CD4-positive, alpha-beta T cell treated with Interleukin-21 for 1 hour (primary cell): ENCODE results near the gene NDRG4.
A peak's percentile ranks its signal among the peaks of the same experiment; 100 is the strongest.

Experiments used
- DNase-seq: peaks from one replicate; pipeline ENCODE4 v3.0.0-alpha.2; 2020

Gene NDRG4, protein sequence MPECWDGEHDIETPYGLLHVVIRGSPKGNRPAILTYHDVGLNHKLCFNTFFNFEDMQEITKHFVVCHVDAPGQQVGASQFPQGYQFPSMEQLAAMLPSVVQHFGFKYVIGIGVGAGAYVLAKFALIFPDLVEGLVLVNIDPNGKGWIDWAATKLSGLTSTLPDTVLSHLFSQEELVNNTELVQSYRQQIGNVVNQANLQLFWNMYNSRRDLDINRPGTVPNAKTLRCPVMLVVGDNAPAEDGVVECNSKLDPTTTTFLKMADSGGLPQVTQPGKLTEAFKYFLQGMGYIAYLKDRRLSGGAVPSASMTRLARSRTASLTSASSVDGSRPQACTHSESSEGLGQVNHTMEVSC

DNA sequence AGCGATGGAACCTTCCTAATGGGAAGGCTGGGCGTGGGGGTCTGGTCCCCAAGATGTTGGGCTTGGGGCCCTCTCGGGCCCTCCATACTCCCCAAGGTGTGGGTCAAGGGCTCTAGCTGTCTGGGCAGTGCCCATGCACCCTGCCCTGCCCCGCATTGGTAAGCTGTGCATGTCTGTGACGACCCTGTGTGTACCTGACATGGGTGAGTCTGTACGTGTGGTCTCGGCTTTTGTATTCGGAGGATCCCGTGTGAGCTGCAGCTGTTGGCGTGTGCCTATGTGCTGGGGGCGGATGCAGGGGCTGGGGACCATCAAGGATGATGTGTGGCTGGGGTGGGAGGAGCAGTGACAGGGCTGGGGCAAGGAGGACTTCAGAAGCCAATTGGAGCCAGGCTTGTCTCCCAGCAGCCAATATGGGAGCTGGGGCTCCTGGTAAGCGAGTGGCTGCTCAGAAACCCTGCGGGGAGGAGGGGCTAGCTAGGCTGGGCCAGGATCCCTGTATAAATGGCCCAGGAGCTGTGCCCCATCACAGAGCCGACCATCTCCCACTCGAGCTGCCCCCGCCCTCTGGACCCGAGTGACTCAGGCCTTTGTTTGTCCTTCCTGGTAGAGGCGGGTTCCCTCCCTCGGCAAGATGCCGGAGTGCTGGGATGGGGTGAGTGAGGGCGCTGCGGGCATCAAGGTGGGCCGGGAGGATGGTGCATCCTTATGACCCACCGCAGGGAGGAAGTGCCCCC, at the start of gene NDRG4:
TSS of gene NDRG4 (plus strand) at position 529 of the 737 bp plus-strand sequence. CDS start at position 635, 106 bp downstream.
- peak; percentile 37 for DNase-seq

DNA sequence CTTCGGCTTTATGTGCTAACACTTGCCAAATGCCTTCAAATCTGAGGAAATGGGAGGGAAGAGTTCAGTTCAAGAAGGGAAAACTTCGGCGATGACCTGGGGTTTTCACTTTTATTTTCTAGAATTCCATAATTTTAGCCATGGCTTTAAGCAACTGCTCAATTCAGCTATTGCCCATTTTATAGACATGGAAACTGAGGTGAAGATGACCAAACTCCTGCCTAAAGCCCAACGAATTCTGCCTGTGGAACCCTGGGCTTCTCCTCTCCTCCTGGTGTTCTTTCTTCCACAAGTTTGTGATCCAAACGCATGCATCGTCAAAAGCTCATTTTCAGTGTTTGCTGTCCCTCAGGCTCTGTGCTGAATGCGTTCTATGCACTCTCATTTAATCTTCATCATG, 49.4 kb upstream of the NDRG4 start:
- DNase-seq: no peak

DNA sequence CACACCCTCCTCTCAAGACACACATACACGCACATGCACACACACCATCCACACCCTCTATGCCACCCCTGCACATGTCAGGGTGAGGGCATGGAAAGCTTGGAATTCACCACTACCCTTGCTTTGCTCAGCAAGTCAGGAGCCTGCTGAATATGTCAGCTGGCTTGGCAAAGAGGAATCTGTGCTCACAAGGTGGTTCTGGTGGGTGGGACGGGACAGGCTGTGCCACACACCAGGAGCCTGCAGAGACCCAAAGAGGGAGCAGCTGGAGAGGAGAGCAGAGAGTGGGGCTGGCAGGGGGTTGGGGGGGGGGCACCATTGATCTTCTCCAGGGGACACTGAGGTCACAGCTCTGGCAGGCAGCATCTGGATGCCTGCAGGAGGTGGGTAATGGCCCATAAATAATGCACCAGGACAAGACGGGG, 48.7 kb upstream of the NDRG4 start:
- DNase-seq: no peak

DNA sequence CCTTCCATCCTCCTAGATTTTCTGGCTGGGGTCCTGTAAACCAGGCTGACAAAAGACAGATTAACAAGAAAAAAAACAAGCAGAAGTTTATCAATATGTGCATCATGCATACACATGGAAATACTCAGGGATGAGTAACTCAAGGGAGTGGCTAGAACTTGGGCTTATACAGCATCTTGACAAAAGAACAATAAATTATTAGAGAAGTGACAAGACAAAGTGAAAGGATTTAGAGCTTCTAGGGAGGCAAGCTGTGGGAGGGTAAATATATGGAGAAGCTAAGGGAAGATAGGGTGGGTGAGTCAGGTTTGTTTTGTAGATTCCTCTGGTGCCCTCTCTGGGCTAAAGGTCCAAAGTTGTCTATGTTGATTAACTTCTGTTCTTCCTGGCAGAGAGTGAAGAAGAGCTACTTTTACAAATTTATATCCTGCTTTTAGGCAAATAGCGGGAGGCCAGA, 48.0 kb upstream of the NDRG4 start:
- DNase-seq: no peak

DNA sequence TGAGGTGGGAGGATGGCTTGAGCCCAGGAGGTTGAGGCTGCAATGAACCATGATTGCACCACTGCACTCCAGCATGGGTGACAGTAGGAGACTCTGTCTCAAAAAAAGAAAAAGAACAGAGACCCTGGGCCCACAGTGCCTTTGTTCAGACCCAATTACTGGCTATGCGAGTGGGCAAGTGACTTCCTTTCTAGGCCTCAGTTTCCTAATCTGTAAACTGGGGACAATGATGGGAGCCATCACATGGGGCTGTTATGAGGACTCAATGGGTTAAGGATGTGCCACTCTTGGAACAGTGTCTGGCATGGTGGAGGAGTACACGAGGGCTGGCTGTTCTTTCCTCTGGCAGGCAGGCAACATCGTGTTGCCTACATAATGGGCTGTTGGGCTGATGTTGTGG, 47.3 kb upstream of the NDRG4 start:
- DNase-seq: no peak

DNA sequence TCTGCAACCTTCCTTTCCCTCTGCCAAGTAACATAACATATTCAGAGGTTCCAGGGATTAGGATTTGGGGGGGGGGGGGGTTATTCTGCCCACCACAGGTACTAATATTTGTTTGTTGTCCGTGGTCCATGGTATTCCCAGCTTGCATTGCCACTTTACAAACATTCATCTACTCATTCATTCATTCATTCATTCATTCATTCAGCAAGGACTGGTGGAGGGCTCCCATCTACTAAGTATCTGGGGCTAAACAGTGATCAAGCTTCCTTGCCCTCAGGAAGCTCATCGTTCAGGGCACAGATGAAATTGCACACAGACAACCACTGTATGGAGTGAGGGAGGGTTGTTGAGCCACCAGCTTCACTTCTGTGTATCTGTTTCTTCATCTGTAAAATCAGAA, 45.8 kb upstream of the NDRG4 start:
- no peak for DNase-seq

DNA sequence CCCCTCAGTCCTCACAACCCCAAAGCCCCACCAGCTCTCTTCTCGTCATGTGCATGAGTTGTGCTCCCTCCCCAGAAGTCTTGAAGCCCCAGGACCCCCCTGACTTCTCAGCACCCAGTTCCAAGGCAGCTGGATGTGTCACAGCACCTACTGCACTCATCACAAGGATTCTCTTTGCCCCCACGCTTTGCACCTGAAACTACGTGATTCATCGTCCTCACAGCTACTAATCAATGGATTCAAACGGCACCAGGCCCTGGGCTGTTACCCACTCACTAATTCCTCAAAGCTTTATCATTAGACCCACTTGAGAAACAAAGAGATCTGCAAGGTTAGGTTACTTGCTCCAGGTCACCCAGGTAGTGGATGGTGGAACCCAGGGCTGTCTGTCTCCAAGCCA, 45.1 kb upstream of the NDRG4 start:
- DNase-seq: no peak

DNA sequence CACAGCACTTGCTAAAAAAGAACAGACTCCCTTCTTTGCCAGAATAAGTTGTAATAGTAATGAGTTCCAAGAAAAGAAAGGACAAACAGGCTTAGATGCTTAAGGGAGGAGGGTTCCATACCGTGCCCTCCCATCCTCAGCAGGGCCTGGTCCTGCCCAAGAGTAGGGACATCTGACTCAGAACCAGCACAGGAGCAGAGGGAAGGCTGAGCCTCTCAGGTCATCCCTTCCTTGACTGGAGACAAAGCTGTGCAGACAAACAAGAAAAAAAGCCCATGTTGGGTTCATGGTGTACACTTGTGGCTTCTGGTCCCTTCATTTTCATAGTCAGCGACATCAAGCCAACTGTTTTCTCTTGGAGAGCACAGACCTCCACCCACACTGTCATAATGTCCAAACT, 44.2 kb upstream of the NDRG4 start:
- DNase-seq: no peak

DNA sequence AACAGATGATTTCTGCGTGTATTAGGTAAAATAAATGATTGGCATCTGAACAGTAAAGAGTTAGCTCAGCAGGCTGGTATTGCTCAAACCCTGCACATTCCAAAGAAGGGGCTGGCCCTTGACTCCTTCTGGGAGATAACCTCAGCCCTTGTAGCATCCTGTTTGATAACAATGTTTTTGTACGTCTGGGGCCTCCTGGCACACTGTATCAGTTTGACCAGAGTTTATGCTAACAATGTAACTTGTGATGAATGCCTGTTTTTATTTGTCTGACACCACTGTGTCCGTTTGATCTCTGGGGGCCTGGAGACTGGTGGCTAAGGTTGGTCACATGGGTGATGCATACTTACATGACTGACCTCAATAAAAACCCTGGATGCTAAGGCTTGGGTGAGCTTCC, 43.8 kb upstream of the NDRG4 start:
- no peak for DNase-seq

DNA sequence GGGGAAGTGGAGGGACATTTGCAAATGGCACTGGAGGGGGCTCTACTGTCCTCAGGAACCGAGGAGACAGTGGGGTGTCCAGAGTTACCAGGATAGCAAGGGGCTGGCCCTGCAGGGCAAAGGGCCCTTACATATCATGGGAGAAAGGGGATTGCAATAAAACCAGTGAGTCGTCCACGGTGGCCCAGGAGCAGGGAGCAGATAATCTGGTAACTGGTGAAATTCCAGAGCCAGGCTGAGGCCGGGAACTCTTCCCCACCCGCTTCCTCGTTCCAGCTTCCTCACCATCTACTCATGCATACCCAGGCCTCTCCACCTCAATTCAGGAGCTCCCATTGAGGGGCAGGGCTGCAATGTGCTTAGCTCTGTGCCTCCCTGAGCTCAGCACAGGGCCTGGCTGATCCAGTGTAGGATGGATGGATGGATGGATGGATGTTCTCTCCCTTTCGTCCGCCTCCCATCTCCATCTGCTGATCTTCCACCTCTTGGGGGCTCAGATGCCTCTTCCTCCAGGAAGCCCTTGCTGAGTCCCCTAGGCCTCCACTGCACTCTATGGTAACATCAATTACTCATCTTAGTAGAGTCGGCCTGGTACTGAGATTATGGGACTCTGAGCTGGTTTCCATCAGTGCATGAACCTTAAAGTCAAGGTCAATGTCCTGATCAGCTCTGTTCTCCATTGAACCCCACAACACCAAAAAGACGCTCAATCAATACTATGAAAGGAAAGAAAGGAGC, 41.2 kb upstream of the NDRG4 start:
- no peak for DNase-seq

DNA sequence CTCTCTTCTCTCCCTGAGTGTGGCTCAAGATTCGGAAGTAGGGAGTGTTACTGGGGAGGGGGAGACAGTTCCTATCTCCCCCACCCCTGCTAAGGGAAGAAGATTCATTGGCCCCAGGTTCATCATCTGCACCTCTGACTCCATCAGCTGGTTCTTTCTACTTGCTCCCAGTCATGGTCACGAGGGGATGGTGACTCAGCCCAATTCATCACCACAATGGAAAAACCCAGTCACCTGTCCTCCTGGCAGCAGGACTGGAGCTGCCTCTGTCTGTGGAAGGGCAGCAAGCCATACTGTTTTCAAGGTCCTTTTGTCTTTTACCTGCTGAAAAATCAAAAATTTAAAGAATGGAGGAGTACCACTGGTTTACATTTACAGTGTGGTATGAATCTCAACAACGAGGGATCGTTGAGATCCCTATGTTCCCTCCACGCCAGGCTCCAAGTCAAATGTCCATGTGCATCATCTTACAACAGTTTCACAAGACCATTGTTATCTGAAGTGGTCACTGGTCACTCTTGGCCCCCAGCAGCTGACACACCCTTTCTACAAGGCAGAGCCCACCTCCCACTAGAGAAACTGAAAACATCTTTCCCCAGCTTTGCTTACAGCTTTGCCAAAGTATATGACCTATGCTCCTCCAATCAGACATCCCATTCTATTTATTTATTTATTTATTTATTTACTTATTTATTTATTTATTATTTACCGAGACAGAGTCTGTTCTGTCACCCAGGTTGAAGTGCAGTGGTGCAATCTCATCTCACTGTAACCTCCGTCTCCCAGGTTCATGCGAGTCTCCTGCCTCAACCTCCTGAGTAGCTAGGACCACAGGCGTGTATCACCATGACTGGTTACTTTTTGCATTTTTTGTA, 40.4 kb upstream of the NDRG4 start:
- no peak for DNase-seq

DNA sequence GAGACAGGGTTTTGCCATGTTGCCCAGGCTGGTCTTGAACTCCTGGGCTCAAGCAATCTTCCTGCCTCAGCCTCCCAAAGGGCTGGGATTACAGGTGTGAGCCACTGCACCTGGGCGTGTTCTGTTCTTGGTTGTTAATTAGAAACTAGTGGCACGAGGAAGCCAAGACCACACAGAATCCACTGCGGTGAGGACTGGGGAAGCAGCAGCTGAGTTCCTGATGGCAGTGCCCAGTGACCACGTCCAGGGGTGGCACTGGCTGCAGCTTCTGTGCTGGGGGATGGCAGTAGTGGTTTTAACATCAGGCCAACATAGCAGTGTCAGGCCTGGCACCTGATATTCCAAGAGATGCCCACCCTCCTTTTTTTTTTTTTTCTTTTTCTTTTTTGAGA, 39.7 kb upstream of the NDRG4 start:
- no peak for DNase-seq

DNA sequence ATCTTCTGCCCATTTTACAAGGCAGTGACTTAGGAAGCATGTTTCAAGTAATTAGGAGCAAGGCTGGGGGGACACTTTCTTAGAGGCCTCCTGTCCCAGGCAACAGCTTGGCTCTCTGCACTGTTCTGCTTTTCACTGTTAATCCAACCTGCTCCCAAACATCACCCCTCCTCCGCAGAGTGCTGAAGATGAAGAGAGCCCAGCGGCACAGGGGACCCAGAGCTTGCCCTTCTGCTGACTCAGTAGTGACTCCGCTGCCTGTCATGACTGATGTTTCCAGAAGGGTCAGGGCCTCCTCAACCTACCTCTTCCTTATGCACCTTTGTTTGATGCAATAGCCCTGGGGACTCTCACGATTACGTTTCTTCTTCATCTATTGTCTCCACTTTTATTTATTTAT, 38.9 kb upstream of the NDRG4 start:
- no peak for DNase-seq

DNA sequence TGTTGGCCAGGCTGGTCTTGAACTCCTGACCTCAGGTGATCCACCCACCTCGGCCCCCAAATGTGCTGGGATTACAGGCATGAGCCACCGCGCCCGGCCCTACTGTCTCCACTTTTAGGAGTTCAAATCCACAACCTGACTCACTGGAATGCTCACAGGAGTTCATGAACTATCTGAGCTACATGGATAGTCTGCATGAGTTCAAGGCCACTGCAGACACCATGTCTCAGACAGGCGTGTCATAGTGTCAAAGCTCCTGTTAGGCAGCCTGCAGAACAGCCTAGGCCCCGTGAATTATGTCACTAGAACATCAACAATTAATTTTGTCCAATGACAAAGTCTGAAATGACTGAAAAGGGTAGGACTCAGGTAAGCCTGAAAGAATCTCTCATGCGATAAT, 38.3 kb upstream of the NDRG4 start:
- no peak for DNase-seq

DNA sequence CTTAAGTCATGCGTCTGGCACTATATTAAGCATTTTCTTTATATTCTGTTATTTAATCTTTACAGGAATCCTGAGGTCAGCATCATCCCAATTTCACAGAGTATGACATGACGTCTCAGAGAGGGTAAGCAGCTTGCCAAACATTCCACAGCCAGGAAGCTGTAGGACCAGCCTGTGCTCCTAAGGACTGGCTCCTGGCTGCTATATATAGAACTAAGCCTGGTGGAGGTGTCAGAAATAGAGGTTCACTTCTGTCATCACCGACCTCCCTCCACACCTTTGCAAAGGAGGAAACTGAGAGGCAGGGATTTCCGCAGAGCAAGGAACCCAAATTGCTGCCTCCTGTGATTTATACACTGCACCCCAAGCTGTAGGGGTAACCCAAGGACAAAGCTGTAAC, 37.9 kb upstream of the NDRG4 start:
- no peak for DNase-seq

DNA sequence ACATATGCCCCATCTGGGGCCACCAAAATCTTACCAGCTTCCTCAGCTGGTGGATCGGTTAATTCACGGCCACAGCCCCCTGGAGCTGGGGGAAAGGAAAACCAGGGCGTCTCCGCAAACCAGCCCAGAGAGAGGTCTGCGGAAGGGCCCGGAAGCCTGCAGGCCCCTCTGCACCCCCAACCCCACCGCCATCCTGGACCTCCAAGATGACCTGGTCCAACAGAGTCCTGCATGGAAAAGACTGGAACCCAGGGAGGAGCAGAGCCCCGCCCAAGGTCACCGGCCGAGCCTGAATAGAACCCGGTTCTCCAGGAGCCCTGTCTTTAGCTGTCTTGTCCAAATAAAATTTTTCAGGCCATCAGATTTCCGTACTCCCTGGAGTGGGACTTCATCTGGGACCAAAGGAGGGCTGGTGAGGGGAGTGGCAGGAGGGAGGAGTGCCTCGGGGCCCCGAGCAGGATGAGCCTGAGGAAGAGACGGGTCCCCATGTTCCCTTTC, 37.4 kb upstream of the NDRG4 start:
- no peak for DNase-seq

DNA sequence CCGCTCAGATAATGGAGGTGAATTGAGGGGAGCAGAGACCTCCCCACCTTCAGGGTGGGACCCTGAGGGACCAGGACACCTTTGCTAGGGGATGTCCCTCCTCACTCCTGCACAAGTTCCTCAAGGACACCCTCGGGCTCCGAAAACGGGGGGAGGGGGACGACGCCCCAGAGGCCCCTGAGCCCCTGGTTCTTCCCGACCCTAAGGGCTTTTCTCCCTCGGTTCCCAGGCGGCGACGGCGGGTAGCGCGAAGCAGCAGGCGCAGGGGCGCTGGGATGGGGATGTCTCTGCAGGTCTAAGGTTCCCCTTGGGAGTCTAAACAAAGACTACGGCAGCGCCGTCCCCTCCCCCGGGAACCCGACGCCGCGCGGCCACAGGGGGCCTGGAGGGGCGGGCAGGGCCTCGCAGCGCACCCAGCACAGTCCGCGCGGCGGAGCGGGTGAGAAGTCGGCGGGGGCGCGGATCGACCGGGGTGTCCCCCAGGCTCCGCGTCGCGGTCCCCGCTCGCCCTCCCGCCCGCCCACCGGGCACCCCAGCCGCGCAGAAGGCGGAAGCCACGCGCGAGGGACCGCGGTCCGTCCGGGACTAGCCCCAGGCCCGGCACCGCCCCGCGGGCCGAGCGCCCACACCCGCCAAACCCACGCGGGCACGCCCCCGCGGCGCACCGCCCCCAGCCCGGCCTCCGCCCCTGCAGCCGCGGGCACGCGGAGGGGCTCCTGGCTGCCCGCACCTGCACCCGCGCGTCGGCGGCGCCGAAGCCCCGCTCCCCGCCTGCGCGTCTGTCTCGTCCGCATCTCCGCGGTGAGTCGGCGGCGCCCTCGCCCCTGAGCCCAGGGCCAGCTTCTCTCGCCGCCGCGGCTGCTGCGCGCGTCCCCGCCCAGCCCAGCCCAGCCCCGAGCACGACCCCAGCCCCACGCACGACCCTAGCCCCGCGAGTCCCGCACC, 36.7 kb upstream of the NDRG4 start:
- no peak for DNase-seq

DNA sequence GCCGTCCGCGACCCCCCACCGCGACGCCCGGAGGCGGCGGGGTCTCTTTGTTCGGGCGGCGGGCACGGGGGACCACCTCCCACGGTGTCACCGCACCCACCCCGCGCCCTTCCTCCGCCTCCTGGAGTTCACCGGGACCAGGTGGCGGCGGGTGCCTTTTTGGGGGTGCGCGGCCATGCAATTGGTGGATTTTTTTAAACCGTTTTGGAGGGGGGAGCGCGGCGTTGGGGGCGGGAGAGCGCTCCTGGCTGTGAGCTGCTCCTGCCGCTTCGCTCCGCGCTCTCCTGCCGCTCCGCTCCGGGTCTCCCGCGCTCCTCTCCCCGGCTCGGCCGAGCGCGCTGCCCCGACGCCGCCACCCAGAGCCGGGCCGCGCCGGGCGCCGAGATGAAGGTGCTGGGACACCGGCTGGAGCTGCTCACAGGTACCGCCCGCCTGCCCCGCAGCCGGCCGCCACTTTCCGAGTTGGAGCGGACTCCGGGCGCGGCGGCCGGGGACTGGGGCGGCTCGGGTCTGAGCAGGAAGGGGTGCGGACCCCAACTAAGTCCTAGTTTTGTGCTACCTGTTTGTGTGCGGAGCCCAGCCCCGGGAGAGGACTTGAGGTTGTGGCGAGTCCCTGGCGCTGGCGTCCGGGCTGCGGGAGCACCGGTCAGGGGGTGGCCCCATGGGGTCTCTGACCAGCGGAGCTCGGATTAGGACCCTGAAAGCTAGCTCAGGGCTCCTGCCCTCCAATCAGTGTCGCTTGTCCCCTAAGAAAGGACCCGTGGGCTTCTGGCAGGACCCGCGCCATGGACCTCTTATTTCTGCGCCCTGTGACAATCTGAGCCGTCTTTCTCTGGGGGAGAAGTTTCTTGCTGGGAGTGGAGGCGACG, 35.7 kb upstream of the NDRG4 start:
- DNase-seq: no peak

DNA sequence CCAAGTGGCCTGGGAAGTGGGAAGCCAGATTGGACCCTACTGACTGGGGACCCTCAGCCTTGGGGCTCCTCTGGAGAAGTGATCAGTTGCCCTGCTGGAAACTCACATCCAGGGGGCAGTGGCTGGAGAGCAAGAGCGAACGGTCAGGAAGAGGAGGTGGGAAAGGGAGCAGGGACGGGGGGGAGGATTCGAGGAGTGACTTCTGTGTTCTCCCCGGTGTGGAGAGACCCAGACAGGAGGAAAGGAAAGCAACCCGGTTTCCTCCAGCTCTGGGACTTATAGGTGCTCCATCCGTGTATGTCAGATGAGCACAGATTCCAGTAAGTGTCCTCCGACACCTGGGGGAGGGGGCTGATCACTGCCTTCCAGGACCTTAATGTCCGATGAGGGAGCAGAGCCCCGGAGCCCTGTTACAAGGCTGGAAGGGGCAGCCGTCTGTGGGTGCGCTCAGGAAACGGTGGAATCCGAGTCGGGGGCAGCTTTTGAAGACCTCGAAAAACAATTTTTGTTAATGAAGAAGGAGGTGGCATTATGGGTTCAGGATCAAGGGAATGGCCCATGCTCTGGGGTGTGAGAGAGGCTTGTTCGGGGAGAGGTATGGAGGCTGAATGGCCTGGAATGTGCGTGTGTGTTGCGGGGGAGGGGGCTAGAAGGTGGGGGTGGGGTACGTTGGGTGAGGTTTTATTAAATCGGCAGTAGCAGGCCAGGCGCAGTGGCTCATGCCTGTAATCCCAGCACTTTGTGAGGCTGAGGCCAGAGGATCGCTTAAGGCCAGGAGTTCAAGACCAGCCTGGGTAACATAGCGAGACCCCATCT, 34.8 kb upstream of the NDRG4 start:
- no peak for DNase-seq
